AG09309 (cell line): ENCODE results near the gene UAP1.
A peak's percentile ranks its signal among the peaks of the same experiment; 100 is the strongest.

Source experiments
- DNase-seq: peaks from one replicate; pipeline ENCODE4 v3.0.0-alpha.2; 2010; ENCODE audit warnings: low read depth
- H3K4me3 ChIP-seq: 2 replicates; pipeline ENCODE4 v1.5.1; 2011; ENCODE audit warnings: mild to moderate bottlenecking, low read depth, low read length, moderate library complexity; ENCODE audit not compliant: control insufficient read depth
- TF ChIP-seq, protein P1 (sequence below): IDR thresholded peaks from 2 replicates; pipeline ENCODE4 v1.5.1; 2011; ENCODE audit warnings: mild to moderate bottlenecking, low read depth, low read length, inconsistent platforms; ENCODE audit not compliant: insufficient read depth, control insufficient read depth; ENCODE audit errors: missing control alignments

Gene UAP1

GRCh38 chr1:162561616-162562469 is at the start of gene UAP1:
TSS of gene UAP1 (plus strand) at chr1:162561722. CDS start at chr1:162566069, 4,347 bp downstream.
- DNase-seq, result no peak
- TF ChIP-seq, protein P1, sequence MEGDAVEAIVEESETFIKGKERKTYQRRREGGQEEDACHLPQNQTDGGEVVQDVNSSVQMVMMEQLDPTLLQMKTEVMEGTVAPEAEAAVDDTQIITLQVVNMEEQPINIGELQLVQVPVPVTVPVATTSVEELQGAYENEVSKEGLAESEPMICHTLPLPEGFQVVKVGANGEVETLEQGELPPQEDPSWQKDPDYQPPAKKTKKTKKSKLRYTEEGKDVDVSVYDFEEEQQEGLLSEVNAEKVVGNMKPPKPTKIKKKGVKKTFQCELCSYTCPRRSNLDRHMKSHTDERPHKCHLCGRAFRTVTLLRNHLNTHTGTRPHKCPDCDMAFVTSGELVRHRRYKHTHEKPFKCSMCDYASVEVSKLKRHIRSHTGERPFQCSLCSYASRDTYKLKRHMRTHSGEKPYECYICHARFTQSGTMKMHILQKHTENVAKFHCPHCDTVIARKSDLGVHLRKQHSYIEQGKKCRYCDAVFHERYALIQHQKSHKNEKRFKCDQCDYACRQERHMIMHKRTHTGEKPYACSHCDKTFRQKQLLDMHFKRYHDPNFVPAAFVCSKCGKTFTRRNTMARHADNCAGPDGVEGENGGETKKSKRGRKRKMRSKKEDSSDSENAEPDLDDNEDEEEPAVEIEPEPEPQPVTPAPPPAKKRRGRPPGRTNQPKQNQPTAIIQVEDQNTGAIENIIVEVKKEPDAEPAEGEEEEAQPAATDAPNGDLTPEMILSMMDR, result no peak
- peak within 1 kb of the TSS; percentile 74 for H3K4me3 ChIP-seq

- TF ChIP-seq, protein P1, result no peak
- no peak for DNase-seq
- no peak overlapping the region for H3K4me3 ChIP-seq
Observed at GRCh38 chr1:162527314-162527713, 34.2 kb upstream of the UAP1 start.

DNA sequence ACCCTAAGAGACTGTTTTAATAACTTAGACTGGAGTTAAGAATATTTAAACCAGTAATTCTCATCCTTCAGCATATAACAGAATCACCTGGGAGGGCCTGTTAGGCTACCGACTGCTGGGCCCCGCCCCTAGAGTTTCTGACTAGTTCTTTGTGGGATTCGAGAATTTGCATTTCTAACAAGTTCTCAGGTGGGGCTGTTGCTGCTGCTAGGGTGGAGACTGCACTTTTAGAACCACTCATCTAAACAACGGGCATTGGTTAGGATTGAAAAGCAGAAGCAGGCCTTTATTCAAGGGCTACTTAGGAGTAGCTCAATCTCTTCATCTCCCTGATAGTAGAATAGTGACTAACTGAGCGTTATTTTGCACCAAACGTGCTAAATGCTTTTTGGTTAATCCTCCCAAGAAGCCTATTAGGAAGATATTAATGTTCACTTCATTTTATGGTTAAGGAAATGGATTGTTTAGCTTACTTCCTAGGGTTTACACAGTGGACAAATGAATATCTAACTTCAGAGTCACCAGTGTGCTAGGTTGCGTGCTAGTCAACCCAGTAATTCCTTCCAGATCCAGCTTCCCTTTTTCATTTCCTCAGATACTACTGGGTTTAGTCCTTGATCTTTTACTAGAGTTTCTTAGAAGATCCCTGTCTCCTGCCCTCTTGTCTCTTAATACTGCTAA is 31.1 kb upstream of the UAP1 start:
- DNase-seq, result no peak
- no peak overlapping the region for H3K4me3 ChIP-seq
- TF ChIP-seq, protein P1, result no peak

DNA sequence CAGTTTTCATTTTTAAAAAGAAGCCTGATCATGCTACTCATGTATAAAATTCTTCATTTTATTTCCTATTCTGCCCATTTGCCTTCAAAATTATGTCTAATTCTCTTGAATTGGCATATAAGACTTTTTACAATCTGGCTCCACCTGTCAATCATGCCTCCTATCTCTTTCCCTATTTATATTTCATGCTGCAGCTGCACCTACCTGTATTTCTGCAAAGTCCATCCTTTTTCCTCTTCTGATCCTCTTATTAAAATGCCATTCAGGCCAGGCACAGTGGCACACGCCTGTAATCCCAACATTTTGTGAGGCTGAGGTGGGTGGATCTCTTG is 30.6 kb upstream of the UAP1 start:
- TF ChIP-seq, protein P1, result no peak
- no peak for DNase-seq
- H3K4me3 ChIP-seq, result no peak overlapping the region

GRCh38 chr1:162535501-162535900 is 26.0 kb upstream of the UAP1 start:
- no peak for DNase-seq
- no peak overlapping the region for H3K4me3 ChIP-seq
- TF ChIP-seq, protein P1, result no peak

DNA sequence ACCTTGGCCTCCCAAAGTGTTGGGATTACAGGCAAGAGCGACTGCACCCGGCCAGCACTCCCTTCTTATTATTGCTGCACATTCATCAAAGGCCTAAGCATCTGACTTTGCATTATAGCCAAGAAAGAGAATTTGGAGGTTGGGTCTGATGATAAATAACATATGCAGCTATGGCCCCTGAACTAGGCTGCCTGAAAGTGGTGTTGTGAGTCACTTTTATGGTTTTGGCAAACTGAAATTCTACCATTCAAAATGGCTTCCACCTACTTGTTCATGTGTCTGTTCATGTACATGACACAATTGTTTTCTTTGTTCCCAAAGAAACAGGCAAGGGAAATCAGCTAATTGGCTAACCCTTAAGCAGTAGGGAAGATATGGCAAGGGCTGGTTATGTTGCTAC is 25.0 kb upstream of the UAP1 start:
- TF ChIP-seq, protein P1, result no peak
- no peak overlapping the region for H3K4me3 ChIP-seq
- DNase-seq, result peak; percentile 34
